PFSK-1 (cell line): ENCODE measurements around the gene ANKRD17.

Experiments used
- FOXP2 ChIP-seq: optimal IDR thresholded peaks from 2 replicates; pipeline ENCODE3; 2011; ENCODE audit warnings: borderline replicate concordance, control low read depth, inconsistent platforms; ENCODE audit not compliant: insufficient read depth; ENCODE audit errors: extremely low read length, extremely low read depth
- POLR2AphosphoS5 ChIP-seq: IDR thresholded peaks from 2 replicates; pipeline ENCODE4 v1.6.1; 2012; ENCODE audit warnings: low read depth, mild to moderate bottlenecking, control low read depth, low read length, moderate library complexity
- REST ChIP-seq, 2 experiments: IDR thresholded peaks; 2 replicates each; pipeline versions ENCODE4 v1.6.1 to v1.8.0; 2011 to 2012; ENCODE audit warnings: low read depth in 2 of 2, low read length in 2 of 2, control low read depth in 1 of 2, inconsistent platforms in 1 of 2, mild to moderate bottlenecking in 1 of 2, moderate library complexity in 1 of 2; ENCODE audit not compliant: insufficient read depth in 1 of 2
- SIN3A ChIP-seq: IDR thresholded peaks from 2 replicates; pipeline ENCODE4 v1.6.1; 2012; ENCODE audit warnings: mild to moderate bottlenecking, low read length, moderate library complexity, borderline replicate concordance; ENCODE audit not compliant: insufficient read depth
- TAF1 ChIP-seq: IDR thresholded peaks from 2 replicates; pipeline ENCODE4 v1.6.1; 2012; ENCODE audit warnings: low read length, control low read depth, borderline replicate concordance; ENCODE audit not compliant: insufficient read depth

The ANKRD17 gene

GRCh38 chr4:73222466-73223257 is 35.9 kb downstream of the ANKRD17 start:
- TF ChIP-seq SIN3A (no peak), TAF1 (peak; percentile 88; the same call in 1 of the 2 replicates), REST (IDR thresholded peaks at IDR 0.05; ENCODE audit: insufficient read depth in 1 of 2, low read depth in 2 of 2, low read length in 2 of 2) (no peak), FOXP2 (no peak), POLR2AphosphoS5 (peak; percentile 72)

DNA sequence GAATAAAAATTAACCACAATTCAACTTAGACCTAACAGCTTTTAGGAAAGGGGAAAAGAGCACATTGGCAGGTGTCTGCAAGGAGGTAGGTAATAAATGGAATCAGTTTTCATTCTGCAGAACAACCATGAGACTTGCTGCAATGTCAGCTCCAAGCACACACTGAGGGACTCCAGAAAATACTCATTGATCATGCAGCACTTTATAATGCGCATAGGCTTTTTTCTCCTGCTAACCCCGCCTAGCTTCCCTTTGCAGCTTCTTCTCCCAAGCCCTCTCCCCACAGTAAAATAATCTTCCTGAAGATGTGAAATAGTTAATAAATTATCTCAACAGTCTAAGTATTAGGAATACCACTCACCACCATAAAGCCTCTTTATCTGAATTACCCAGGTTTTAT is 36.9 kb downstream of the ANKRD17 start:
- TF ChIP-seq SIN3A, result no peak
- no peak for TF ChIP-seq REST (IDR thresholded peaks at IDR 0.05; ENCODE audit: insufficient read depth in 1 of 2, low read depth in 2 of 2, low read length in 2 of 2)
- TF ChIP-seq FOXP2, result no peak

DNA sequence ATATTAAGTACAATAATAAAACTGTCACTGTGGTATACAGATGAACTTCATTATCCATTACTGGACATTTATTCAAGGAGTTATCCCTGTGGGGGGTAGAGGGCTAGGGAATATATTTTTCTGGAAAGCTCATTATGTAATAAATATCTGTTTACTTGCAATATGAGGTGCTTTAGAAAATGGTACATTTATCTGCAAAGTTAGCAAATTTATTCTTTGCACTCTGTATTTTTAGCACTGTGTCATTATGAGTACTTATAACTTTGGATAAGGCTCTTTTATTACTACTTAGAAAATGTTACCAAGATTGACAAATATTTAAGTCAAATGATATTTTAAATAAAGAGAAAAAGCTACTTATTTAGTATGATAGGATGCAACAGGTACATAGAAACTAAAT is 37.8 kb downstream of the ANKRD17 start:
- TF ChIP-seq TAF1 (no peak), FOXP2 (no peak), SIN3A (no peak), REST (IDR thresholded peaks at IDR 0.05; ENCODE audit: insufficient read depth in 1 of 2, low read depth in 2 of 2, low read length in 2 of 2) (no peak), POLR2AphosphoS5 (no peak)

DNA sequence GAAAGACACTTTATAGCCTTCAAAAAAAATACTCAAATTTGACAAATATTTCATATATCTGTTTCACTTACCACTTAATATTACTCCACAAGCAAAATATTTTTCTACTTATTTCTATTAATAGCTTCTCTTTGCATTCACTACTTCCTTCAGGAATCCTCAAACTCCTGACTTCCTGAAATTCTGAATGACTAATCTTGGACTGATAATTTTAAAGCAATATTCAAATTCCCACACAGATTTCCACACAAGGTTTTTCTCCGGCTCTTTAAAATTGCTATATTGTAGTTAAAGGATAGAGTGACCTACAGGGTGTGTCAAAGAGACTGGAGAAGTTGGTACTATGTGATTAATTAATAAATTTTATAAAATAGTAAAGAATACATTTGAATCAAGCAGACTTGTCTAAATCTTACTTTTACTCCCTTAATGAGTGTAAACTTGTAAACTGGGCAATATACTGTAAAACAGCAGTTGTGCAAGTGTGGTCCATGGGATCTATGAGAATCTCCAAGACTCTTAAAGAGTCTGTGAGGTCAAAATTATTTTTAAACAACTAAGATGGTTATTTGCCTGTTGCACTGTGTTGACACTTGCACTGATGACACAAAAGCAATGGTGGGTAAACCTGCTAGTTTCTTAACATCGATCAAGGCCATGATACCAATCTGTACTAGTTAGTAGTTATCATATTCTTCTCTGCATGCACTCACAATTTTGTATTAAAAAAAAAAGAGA is 44.5 kb downstream of the ANKRD17 start:
- no peak for TF ChIP-seq SIN3A
- TF ChIP-seq POLR2AphosphoS5, result no peak
- TF ChIP-seq TAF1, result no peak
- no peak for TF ChIP-seq FOXP2
- TF ChIP-seq REST (IDR thresholded peaks at IDR 0.05; ENCODE audit: insufficient read depth in 1 of 2, low read depth in 2 of 2, low read length in 2 of 2), result no peak
